HepG2 (cell line): Measurements from ENCODE around the gene FIGNL1. TPM values are rescaled to one million over a fixed set of nuclear protein-coding genes. Genes with fewer than 3 reads are reported as not detected.

Experiments
- ATAC-seq: fragments of 200-7000 bp; cut with Tn5 transposase; 3 replicates; pipeline ENCODE4 v1.9.1; 2020; ENCODE audit warnings: mild to moderate bottlenecking, moderate library complexity
- BruUV-seq: library from RNA; stranded (reverse); fragments of 400-500 nt; replicated peaks from 2 replicates; lab custom pipeline; 2021; lab: Mats Ljungman, UMichigan
- CTCF ChIA-PET: fragments of 300-600 bp; formaldehyde crosslinking; extraction: SDS; loops from one replicate; lab custom pipeline; 2021; ENCODE audit warnings: low total read pairs, inconsistent platforms, low intra/inter-chr PET ratio; lab: Yijun Ruan, JAX
- POLR2A ChIA-PET: fragments of 350-600 bp; sonication (Branson Sonifier 250); formaldehyde crosslinking; loops from one replicate; lab custom pipeline; 2020; ENCODE audit warnings: antibody characterized with exemption, inconsistent platforms; lab: Yijun Ruan, JAX
- DNase-seq: peaks from one replicate; pipeline ENCODE4 v3.0.0-alpha.2; 2015; ENCODE audit warnings: low spot score
- FAIRE-seq: peaks from 3 replicates; lab custom pipeline; 2011; peaks lifted over from hg19 to GRCh38; lab: Jason Lieb, UNC
- H2AFZ ChIP-seq: one replicate; pipeline ENCODE4 v1.6.1; 2011; ENCODE audit warnings: low read length, inconsistent platforms
- H3K27ac ChIP-seq: fragments of 300-600 bp; 3 replicates; pipeline ENCODE4 v1.8.0; 2011; ENCODE audit warnings: mixed run types, mild to moderate bottlenecking, mixed read lengths, low read length, inconsistent platforms; ENCODE audit not compliant: insufficient read depth; ENCODE audit errors: extremely low read length
- H3K27me3 ChIP-seq, 2 experiments: fragments of 200-600 bp in 1 of 2; 2 replicates in 1 of 2; 3 replicates in 1 of 2; pipeline versions ENCODE4 v1.6.0 to v1.8.0; 2011; ENCODE audit warnings: low read length in 2 of 2, mild to moderate bottlenecking in 2 of 2, moderate library complexity in 2 of 2, inconsistent platforms in 1 of 2; ENCODE audit not compliant: insufficient read depth in 2 of 2, control insufficient read depth in 1 of 2
- H3K36me3 ChIP-seq, 2 experiments: fragments of 200-600 bp in 1 of 2; replicated peaks in 1 of 2; 2 replicates in 1 of 2; 3 replicates in 1 of 2; pipeline versions ENCODE4 v1.5.1 to v1.8.0; 2011; ENCODE audit warnings: low read length in 2 of 2, inconsistent platforms in 1 of 2; ENCODE audit not compliant: insufficient read depth in 2 of 2, control insufficient read depth in 1 of 2
- H3K4me1 ChIP-seq: 2 replicates; pipeline ENCODE4 v1.5.1; 2012; ENCODE audit warnings: low read length, inconsistent platforms; ENCODE audit not compliant: insufficient read depth
- H3K4me2 ChIP-seq: 2 replicates; pipeline ENCODE4 v1.6.0; 2011; ENCODE audit warnings: low read depth, low read length, inconsistent platforms
- H3K4me3 ChIP-seq, 3 experiments: fragments of 200-600 bp in 1 of 3; sonication (generic), shearing (Covaris generic) in 1 of 3; replicated peaks in 1 of 3; 2 replicates each; pipeline ENCODE4 v1.5.1; 2011 to 2016; ENCODE audit warnings: low read length in 3 of 3, inconsistent platforms in 2 of 3, low read depth in 2 of 3, mild to moderate bottlenecking in 2 of 3, control low read depth in 1 of 3, mixed read lengths in 1 of 3; ENCODE audit not compliant: insufficient read depth in 1 of 3
- H3K79me2 ChIP-seq: one replicate; pipeline ENCODE4 v1.6.1; 2011; ENCODE audit warnings: low read length, inconsistent platforms; ENCODE audit not compliant: insufficient read depth
- H3K9ac ChIP-seq: 2 replicates; pipeline ENCODE4 v1.6.0; 2011; ENCODE audit warnings: mild to moderate bottlenecking, low read depth, low read length, inconsistent platforms; ENCODE audit not compliant: insufficient read depth
- H3K9me3 ChIP-seq: 2 replicates; pipeline ENCODE4 v1.5.1; 2012; ENCODE audit warnings: mild to moderate bottlenecking, low read length
- H4K20me1 ChIP-seq: 2 replicates; pipeline ENCODE4 v1.6.0; 2011; ENCODE audit warnings: inconsistent platforms, mild to moderate bottlenecking, low read length, moderate library complexity; ENCODE audit not compliant: insufficient read depth
- MAFF ChIP-seq: IDR thresholded peaks from 2 replicates; pipeline ENCODE4 v1.6.1; 2011; ENCODE audit warnings: low read depth, low read length, improper control_type of control experiment
- MAFK ChIP-seq, 2 experiments: IDR thresholded peaks in 1 of 2; conservative IDR thresholded peaks in 1 of 2; 2 replicates each; pipeline ENCODE4 v1.6.1; 2011; ENCODE audit warnings: improper control_type of control experiment in 2 of 2, low read length in 2 of 2
- NR3C1 ChIP-seq: sonication (generic); formaldehyde crosslinking; IDR thresholded peaks from 2 replicates; pipeline ENCODE4 v1.4.0; 2020; ENCODE audit warnings: missing genetic modification reagents
- SMAD9 ChIP-seq: sonication (generic); formaldehyde crosslinking; IDR thresholded peaks from 2 replicates; pipeline ENCODE4 v1.5.1; 2020; ENCODE audit warnings: mild to moderate bottlenecking, missing genetic modification reagents
- SRSF1 ChIP-seq: fragments of 200-400 bp; formaldehyde crosslinking; optimal IDR thresholded peaks from 2 replicates; pipeline ENCODE3; 2017; ENCODE audit warnings: mild to moderate bottlenecking, low read depth, low read length, moderate library complexity
- ZNF12 ChIP-seq: sonication (generic); formaldehyde crosslinking; IDR thresholded peaks from 2 replicates; pipeline ENCODE4 v1.5.0; 2020; ENCODE audit warnings: missing genetic modification reagents
- ZNF253 ChIP-seq: sonication (generic); formaldehyde crosslinking; IDR thresholded peaks from 2 replicates; pipeline ENCODE4 v1.8.0; 2022; ENCODE audit warnings: mild to moderate bottlenecking, missing genetic modification reagents, borderline replicate concordance
- ZNF383 ChIP-seq: sonication (generic); formaldehyde crosslinking; IDR thresholded peaks from 2 replicates; pipeline ENCODE4 v1.4.0; 2020; ENCODE audit warnings: missing genetic modification reagents, mild to moderate bottlenecking, borderline replicate concordance
- WGBS: methylation state at CpG from one replicate; pipeline ENCODE4 v1.1.6; 2017; ENCODE audit warnings: low lambda C conversion rate; 5-methylcytosine and 5-hydroxymethylcytosine counted together
- in situ Hi-C: cut with HindIII; loops from 2 replicates; pipeline ENCODE4 v1.10.0; 2017; ENCODE audit warnings: low pct_unique_long_range_greater_than_20kb; ENCODE audit not compliant: extremely low pct_ligation_motif_present
- intact Hi-C: fragments of 100-400 bp; cut with micrococcal nuclease; formaldehyde crosslinking; loops from one replicate; pipeline ENCODE4 v1.10.0; 2022; ENCODE audit not compliant: unreplicated experiment
- polyA plus RNA-seq, 8 experiments: library from polyadenylated mRNA; depleted of rRNA in 3 of 8; stranded (reverse) in 7 of 8; unstranded in 1 of 8; fragments of >200 nt; fragmentation: Illumina TruSeq in 4 of 8; extraction: Trizol in 4 of 8; gene quantifications; 2 replicates each; pipeline versions ENCODE4 v1.2.1 to v1.2.3, GENCODE V29; 2011 to 2016; ENCODE audit warnings: low read depth in 4 of 8, missing spikeins in 1 of 8, mixed read lengths in 1 of 8; ENCODE audit not compliant: insufficient read depth in 1 of 8
- total RNA-seq, 5 experiments: library from RNA; depleted of rRNA; stranded (reverse); fragments of >200 nt; fragmentation: Illumina TruSeq; extraction: Trizol; gene quantifications; 2 replicates each; pipeline ENCODE4 v1.2.3, GENCODE V29; 2016; ENCODE audit warnings: low read depth in 1 of 5
- TF ChIP-seq, protein P1 (sequence below): sonication (generic); formaldehyde crosslinking; IDR thresholded peaks from 2 replicates; pipeline ENCODE4 v1.9.0; 2022; ENCODE audit warnings: missing genetic modification reagents, mild to moderate bottlenecking, borderline replicate concordance

FIGNL1 gene
- total and polyA plus RNA-seq, 2 of the 13 experiments (the other 11 are each of a cell fraction or from before 2014, with no cell fraction given), result 4.0 to 20.9 TPM

DNA sequence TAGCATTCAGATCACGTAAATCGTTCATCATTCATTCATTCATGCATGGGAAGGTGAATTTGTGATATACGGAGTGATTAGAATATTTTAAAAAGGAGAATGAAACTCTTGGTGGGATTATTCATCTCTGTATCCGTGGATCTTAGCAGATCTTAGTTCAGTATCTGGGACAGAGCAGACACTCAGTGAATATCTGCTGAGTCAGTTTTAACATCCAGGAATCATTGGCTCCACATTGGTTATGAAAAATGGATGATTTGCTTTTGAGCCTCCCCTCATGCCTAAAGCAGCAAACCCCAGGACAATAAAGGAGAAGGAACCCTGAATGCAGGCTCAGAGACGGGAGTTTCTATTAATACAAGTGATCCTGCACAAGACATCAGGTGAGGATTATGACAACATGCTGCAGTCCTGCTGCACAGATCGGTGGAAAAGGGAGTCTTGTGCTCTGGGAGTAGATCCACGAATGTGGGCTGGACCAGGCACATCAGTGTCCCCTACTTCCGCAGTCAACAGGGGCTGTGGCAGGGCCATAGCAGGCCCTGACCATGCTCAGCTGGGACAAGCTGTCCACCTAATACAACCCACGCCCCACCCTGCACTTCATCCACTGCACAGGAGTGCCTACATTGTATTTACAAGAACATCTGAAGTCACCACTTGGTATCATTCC, 26.9 kb upstream of the FIGNL1 start:
- ATAC-seq (peak; percentile 43; the same call in 2 of the 3 replicates), FAIRE-seq (no peak), DNase-seq (no peak)
- in situ Hi-C loops, result no loop called here
- H4K20me1 ChIP-seq, result no peaks in the 10 kb centered on the region
- POLR2A ChIA-PET, result no interaction called here
- BruUV-seq, result no TSS peak
- TF ChIP-seq ZNF12 (CRISPR knock-in tag) (no peak), MAFF (peak; percentile 74; the same call in 1 of the 2 replicates), MAFK (conservative IDR thresholded peaks at IDR 0.05 in 1 of 2, IDR thresholded peaks at IDR 0.05 in 1 of 2; ENCODE audit: low read length in 2 of 2) (peak; percentile 72 to 87)
- H3K79me2 ChIP-seq, result no peaks in the 10 kb centered on the region
- WGBS, result 94% methylated on average over 9 of the region's 9 CpGs
- H3K4me3 ChIP-seq, result no peak overlapping the region
- H3K9ac ChIP-seq, result no peak overlapping the region
- H3K36me3 ChIP-seq, result peaks cover 7 to 9% of the 10 kb centered on the region in 2 experiments; a peak in 3 of 5 replicates
- intact Hi-C loops, result no loop called here
- H3K27me3 ChIP-seq, result no peaks in the 10 kb centered on the region
- CTCF ChIA-PET, result no interaction called here
- no peaks in the 10 kb centered on the region for H3K9me3 ChIP-seq
- peaks cover 9% of the 10 kb centered on the region; the same call in 1 of the 2 replicates for H3K4me1 ChIP-seq
- H3K27ac ChIP-seq, result no peak overlapping the region
- no peak overlapping the region for H2AFZ ChIP-seq
- H3K4me2 ChIP-seq, result no peak overlapping the region

DNA sequence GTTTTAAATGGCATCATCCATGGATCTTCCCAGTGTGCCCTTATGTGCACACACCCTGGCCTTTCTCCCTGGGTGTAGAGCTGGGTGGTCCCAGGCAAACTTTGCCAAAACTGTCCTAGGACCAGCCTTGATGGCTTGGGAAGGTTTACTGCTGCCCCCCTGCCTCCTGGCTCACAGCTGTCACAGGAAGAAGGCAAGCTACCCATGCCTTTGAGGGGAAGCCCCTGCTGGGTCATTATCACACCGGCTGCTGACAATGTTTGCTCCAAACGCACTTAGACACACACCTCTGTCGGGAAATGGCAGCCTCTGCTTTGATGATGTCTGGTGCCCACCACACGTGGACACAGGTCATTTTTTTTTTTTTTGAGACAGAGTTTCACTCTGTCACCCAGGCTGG, 25.2 kb upstream of the FIGNL1 start:
- Histone ChIP-seq H3K4me3 (no peak overlapping the region), H4K20me1 (no peaks in the 10 kb centered on the region), H3K4me1 (peaks cover 9% of the 10 kb centered on the region; the same call in 1 of the 2 replicates), H3K9me3 (no peaks in the 10 kb centered on the region), H3K79me2 (no peaks in the 10 kb centered on the region), H3K4me2 (no peak overlapping the region), H3K27me3 (no peaks in the 10 kb centered on the region), H3K9ac (no peak overlapping the region), H2AFZ (no peak overlapping the region), H3K36me3 (peaks cover 7 to 9% of the 10 kb centered on the region in 2 experiments; a peak in 4 of 5 replicates), H3K27ac (no peak overlapping the region)
- ChIA-PET POLR2A (no interaction called here), CTCF (no interaction called here)
- DNase-seq (no peak), FAIRE-seq (no peak), ATAC-seq (no peak)
- 78% methylated on average over 3 of the region's 4 CpGs for WGBS
- in situ Hi-C loops (no loop called here), intact Hi-C loops (no loop called here)
- TF ChIP-seq ZNF253 (CRISPR knock-in tag) (no peak), SMAD9 (CRISPR knock-in tag) (no peak), ZNF383 (CRISPR knock-in tag) (no peak), SRSF1 (no peak), NR3C1 (CRISPR knock-in tag) (no peak)
- TF ChIP-seq, protein P1, sequence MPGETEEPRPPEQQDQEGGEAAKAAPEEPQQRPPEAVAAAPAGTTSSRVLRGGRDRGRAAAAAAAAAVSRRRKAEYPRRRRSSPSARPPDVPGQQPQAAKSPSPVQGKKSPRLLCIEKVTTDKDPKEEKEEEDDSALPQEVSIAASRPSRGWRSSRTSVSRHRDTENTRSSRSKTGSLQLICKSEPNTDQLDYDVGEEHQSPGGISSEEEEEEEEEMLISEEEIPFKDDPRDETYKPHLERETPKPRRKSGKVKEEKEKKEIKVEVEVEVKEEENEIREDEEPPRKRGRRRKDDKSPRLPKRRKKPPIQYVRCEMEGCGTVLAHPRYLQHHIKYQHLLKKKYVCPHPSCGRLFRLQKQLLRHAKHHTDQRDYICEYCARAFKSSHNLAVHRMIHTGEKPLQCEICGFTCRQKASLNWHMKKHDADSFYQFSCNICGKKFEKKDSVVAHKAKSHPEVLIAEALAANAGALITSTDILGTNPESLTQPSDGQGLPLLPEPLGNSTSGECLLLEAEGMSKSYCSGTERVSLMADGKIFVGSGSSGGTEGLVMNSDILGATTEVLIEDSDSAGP (CRISPR knock-in tag), result no peak
- no TSS peak for BruUV-seq
